Kidney capillary endothelial cell (primary cell): ENCODE measurements around the gene GPANK1.
"Not testable (repeated sequence)": the region's sequence is repeated elsewhere in the genome, so short reads cannot be mapped to it uniquely, and the experiment has no call there.

ENCODE experiments used
- DNase-seq: peaks from one replicate; pipeline ENCODE4 v3.0.0-alpha.2; 2018; ENCODE audit warnings: low spot score

Gene GPANK1

DNA sequence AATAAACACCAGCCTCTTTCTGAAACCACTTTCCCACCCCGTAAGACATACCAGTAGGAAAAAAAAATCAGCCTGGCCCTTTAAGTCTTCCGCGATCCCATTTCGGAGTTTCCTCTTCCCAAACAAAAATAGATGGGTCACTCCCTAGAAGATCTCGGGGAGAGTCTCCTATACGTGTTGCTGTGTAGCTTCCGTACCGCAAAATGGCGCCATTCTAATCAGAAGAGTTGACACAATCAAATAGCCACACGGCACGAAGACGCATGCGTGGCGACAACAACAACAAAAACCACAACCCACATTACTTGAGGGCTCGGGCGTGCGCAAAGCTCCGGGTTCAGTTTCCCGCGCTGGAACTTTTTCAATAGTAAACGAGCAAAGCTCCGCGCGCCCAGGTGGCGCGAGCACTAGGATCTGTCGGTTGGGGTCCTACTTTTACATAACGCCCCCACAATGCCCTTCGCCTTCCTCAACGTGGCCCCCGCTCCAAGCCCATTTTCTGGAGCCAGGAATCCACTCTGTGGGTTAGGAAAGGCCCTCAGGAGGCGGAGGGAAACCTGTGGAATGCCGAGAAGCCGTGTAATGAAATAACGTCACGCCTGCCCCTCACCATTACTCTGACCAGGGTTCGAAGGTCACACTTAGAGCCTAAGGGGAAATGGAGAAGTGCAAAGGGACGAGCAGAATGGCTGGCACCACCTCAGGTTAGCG is at the start of gene GPANK1:
Gene GPANK1, minus strand, starts transcription at position 208 of the 711 bp plus-strand sequence. CDS start 519 bp downstream, outside the sequence.
- peak; percentile 91 for DNase-seq

DNA sequence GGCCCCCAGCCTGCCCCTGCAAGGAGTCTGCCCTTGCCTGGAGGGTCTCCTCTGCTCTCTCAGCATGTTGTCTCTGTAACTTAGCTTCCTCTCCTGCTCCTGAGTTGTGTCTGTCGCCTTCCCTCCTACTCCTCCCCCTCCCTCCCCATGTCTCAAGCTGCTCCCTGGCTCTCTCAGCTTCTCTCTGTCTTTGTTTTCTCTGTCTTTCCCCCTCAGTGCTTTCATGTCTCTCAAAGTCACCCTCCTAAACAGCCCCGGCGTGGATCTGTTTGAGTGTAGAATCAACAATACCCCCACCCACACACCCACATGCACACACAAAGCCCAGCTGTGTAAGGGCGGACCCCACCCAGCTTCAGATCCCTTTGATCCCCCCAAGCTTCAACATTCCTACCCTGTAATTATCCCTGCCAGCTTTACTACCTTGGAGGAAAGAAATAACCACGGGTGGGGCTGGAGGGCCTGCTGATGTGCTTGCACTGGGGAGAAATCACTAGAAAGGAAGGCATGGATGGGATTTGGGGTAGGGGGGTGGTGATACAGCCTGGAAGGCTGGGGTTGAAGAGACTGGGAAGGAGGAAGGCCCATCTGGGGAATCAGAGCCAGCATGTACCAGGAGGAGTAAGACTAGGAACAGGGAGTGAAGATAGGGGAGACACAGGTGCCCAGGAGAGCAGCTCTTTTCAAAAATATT is 49.3 kb upstream of the GPANK1 start:
- DNase-seq: no peak

DNA sequence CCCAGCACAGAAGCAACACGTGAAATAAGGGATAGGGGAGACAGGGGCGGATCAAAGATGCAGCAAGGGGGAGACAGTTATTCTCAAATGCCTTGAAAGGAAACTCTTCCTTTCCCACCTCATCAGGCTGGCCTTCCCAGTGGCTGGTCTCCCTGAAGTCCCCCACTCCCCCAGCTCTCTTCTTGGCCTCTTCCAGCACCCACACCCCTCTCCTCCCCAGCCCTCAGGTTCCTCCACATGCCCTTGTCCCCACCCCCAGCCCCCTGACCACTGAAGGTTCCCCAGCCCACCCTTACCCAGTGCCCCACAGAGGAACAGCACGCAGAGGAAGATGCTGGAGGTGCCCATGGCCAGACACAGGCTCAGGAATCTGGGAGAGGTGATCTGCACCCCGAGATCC is 48.7 kb upstream of the GPANK1 start:
- no peak for DNase-seq

DNA sequence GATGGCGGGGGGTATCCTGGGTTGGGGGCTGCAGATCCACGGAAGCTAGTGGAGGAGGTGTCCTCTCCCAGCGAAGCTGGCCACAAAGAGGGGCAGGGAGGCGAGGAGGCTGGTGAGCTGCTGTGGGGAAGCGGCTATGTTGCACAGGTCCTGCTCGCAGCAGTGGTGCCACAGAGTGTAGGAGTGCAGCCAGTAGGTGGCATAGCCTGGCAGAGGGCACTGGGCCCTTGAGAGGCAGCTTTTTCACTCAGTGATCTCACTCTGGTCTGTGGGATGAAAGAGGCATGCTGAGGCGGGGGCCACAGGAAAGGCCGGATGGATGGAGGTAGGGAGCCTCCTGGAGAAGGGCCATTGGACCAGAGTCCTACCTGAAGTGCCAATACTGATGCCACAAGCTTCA is 47.5 kb upstream of the GPANK1 start:
- no peak for DNase-seq

DNA sequence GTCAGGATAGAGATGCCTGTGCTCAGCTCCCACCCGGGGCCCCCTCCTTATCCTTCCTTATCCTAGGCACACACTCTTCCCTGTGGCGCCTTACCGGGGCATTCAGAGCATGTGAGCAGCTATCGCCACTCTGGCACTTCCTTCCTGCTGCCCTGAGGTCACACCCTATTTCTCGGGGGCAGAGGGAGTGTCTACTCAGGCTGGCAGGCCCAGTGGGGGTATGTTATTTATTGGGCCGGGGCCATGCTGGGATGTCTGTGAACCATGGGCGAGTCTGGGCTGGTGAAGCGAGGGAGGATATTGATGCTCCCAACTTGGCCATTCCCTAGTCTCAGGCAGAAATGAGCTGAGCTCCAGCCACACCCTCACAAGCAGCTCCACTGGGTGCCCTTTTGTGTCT is 46.4 kb upstream of the GPANK1 start:
- no peak for DNase-seq

DNA sequence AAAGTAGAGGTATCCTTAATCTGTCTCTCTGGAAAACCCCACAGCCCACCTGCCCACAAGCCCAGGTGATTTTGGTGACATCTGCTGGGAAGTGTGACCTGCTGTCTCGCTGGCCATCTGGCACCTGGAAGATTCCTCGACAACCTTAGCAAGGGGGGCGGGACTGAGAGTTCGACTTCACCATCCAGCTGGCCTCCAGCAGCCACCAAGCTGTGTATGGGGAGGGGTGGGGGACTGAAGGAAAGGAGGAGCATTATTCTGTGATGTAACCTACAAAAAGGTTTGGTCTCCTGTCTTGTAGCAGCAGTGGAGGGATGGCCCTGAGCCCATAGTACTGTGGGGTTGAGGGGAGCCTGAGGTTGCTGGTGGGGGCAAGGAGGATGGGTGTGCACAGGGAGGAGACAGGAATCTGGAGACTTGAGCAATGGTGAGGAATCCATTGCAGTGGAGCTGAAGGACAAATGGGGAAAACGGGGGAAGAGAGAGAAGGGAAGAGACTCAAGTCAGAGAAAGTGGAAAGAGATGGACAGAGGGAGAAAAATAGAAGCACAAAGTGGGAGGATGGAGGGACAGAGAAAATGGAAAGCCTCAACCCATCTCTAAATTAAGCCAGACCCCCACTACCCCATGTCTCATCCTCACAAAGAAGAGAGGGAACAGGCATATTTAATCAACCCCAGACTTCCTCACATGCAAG is 45.9 kb upstream of the GPANK1 start:
- no peak for DNase-seq

DNA sequence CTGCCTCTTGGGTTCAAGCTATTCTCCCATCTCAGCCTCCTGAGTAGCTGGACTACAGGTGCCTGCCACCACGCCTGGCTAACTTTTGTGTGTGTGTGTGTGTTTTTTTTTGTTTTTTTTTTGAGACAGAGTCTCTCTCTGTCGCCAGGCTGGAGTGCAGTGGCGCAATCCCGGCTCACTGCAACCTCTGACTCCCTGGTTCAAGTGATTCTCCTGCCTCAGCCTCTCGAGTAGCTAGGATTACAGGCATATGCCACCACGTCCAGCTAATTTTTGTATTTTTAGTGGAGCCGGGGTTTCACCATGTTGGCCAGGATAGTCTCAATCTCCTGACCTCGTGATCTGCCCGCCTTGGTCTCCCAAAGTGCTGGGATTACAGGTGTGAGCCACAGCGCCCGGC is 44.4 kb upstream of the GPANK1 start:
- DNase-seq: not testable (repeated sequence)

DNA sequence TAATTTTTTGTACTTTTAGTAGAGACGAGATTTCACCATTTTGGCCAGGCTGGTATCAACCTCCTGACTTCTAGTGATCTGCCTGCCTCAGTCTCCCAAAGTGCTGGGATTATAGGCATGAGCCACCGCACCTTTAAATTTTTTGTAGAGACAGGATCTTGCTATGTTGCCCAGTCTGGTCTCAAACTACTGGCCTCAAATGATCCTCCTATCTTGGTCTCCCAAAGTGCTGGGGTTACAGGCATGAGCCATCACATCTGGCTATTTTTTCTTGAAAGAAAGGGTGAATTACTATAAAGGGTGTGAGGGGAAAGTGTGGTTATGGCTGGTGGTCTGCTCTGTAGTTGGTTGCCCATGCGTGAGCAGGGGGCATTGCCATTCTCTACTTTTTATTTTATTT is 43.4 kb upstream of the GPANK1 start:
- DNase-seq: no peak

DNA sequence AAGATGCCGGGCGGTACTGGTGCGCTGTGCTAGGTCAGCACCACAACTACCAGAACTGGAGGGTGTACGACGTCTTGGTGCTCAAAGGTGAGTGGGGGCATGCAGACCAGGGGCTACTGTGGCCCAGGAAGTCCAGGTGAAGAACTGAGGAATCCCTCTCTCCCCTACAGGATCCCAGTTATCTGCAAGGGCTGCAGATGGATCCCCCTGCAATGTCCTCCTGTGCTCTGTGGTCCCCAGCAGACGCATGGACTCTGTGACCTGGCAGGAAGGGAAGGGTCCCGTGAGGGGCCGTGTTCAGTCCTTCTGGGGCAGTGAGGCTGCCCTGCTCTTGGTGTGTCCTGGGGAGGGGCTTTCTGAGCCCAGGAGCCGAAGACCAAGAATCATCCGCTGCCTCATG is 42.9 kb upstream of the GPANK1 start:
- no peak for DNase-seq

DNA sequence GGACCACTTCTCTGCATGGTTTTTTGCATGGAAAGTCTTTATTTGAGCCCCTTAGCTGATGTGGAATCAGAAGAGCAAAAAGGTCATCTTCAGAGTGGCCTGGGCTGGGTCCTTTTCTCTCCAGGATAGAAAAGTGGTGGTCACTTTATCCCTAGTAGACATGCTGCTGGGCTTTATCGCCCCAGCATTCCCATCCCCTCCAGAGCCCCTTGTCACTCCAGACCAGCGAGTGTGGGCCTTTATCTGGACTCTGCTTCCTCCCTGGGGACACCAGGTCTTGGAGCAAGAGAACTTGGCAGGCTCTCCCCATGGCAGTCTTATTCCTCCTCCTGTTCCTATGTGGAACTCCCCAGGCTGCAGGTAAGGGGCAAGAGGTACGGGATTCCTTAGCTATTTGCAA is 41.8 kb upstream of the GPANK1 start, which contains the start of gene LY6G6F:
Gene LY6G6F, plus strand, starts transcription at position 268 of the 400 bp plus-strand sequence. Its CDS starts 41 bp downstream, at position 309.
- no peak for DNase-seq

DNA sequence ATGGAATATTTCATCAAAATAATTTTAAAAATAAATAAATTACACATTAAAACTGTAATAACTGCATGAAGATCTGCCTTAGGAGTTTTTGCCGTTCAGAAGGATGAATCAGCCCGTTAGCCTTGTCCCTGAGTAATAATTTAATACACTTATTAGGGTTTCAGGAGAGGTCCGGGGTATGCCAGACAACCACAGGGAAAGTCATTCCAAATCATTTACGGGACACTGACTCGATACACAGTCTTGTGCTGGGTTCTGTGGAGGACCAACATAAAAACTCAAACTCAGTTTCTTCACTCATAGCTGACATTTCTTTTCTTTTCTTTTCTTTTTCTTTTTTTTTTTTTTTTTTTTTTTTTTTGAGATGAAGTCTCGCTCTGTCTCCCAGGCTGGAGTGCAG is 41.1 kb upstream of the GPANK1 start:
- DNase-seq: no peak

DNA sequence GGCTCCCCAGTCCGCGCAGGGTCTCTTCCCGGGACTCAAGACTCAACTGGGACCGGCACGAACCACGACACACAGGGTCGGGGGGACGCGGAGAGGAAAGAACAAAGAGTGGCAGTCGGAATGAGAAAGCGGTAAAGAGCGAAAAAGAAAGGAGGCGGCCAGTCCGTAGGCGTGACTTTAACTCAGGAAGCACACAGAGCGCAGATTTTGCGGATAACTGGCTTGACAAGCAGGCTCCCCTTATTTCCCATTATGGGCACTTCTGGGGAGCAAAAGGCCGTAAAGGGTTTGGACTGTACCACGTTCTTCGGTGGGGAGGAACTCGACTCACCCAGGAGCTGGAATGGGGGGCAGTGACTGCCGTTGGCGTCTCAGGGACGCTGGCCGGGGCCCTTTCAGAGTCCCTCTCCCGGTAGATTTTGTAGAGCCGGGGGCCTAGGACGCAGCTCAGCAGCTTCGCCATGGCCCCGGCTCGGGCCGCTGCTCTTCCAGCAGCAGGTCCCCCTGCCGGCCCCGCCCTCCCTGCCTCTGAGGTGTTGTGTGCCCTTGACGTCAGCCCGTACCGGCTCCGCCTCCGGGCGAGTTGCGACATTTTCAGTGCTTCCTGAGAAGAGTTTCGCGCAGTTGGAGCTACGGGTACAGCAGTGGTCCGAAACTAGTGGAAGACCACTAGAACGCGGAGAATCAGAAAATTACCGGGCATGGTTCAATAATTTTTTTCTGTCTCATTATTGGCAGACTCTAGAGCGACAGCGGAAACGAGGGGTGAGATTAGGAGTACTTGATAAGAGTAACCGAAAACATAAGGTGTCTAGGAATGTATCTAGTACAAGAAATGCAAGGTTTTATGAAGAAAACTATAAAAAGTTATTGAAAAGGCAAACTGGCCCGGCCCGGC is 38.3 kb upstream of the GPANK1 start, which contains the start of gene ABHD16A:
Gene ABHD16A, minus strand, starts transcription at position 506 of the 898 bp plus-strand sequence. Its CDS starts 43 bp downstream, at position 463.
- DNase-seq: peak; percentile 97

DNA sequence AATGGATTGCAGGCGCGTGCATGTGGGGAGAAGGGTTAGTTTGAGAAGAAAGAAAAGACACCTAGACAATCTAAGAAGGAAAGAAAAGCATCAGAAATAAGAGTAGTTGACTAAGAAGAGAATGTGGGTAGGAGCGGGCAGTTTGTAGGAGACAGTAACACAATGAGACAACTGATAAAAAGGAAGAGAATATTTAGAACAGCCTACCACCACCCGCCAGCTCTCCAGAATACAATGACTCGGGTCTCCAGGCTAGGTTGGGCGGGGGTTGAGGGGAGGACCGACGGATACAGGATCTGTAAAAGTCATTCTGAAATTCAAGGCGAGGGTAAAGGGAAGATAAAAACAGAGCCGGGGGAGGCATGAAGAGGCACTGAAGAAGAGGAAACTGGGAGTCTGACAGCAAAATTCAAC is 37.6 kb upstream of the GPANK1 start:
- DNase-seq: no peak

DNA sequence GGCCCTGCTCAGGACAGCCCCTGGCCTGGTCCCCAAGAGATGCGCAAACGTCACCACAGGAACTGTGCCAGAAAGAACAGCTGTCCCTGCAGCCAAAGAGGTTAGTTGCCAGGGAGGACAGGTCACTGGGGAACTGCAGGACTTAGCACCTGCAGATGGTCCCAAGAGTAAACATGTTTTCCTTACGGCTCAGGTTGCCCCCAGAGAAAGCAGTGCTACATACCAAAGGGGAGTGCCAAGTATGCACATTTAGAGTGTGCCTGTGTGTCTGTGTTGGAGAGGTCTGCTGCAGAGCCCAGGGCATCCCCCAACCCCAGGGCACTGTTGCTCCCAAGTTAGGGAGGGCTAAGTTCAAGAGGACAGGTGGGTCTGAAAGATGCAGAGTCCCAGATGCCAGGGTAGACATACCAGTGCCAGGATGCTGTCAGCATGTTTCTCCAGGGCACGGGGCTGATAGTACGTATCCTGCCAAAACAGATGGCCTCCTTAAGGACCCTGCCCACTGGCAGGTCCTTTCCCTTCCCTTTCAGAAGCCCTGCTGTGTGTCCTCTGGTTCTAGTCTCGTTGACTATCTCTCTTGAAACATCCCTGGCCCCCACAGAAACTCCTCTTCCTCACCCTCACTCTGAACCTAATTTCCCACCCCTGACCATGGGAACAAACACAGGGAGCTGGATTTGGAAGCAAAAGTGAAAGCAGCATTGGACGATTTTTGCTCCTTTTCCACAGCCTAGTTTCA is 37.0 kb upstream of the GPANK1 start:
- DNase-seq: no peak

DNA sequence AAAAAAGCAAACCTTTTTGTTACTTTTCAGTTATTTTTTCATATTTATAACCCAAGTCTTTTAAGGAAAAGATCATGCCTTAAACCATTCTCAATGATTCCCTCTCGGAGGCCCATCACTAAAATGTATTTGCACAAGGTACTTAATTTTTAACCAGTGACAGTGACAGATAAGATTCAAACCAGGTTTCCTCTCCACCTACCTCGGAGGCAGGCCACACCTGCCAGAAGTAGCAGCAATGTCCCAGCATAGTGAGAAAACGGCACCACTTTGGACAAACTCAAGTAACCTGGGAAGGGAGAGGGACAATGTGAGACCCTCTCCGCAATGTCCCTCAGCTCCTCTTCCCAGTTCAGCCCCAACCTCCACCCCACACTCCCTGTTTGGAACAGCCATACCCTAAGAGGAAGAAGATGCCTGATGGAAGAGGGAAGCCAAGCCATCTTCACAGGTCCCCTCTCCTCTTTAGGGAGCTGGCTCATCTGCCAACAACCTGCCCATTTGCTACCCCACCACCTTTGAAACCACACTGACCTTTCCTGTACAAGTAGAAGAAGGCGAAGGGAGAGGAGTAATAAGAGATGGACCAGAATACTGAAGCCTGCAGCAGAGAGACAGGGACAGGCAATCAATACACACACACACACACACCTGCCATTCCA is 36.1 kb upstream of the GPANK1 start:
- no peak for DNase-seq

DNA sequence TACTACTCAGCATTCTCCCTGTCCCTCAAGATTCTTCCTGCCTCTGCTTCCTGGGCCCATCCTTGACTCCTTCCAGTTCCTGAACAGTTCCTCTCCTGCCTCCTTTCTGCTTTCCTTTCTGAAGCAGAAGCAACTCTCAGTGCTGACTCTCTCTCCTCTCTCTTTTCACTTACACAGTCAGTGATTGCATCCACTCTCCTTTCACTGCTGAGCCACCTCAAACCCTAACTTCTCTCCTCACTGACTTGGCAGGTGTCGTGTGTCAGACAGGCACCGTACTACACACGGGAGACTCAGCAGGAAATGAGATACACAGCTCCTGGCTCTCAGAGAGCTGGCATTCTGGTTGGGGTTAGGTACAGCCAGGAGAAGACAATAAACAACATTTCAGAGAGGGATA is 32.8 kb upstream of the GPANK1 start:
- no peak for DNase-seq

DNA sequence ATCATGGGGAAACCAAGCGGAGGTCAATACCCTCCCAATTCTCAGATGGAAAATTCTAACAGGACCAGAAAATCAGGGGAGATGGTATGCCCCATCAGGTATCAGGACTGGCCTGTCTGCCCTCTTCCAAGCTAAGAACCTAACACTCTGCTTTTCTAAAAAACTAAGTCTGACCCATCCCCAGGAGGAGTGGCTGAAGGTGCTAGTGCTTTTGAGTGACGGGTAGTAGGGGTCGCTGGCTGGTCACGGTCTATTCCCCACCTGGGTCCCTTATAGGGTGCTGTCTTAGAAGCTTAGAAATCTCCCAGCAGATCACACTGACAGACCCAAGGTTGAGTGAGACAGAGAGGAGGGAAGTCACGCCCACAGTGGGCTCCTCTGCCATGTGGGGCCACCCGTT is 28.7 kb upstream of the GPANK1 start:
- DNase-seq: no peak

DNA sequence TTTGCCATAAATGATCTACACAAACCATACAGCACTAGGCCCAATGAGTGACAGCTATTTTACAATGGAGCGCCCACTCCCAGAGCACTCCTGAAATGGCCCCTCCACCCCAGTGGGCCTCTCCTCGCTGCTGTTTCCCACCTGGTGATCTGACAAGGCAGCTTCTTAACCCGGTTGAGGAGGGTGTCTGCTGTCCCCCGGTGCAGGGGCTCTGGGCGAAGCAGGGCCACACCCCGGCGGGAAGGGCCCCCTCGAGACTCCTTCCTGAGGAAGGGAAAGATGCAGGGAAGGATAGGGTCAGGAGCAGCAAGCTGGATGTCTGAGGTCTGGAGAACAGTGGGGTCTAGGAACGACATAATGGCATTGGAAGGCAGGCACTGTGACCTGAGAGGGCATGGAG is 28.1 kb upstream of the GPANK1 start:
- no peak for DNase-seq

DNA sequence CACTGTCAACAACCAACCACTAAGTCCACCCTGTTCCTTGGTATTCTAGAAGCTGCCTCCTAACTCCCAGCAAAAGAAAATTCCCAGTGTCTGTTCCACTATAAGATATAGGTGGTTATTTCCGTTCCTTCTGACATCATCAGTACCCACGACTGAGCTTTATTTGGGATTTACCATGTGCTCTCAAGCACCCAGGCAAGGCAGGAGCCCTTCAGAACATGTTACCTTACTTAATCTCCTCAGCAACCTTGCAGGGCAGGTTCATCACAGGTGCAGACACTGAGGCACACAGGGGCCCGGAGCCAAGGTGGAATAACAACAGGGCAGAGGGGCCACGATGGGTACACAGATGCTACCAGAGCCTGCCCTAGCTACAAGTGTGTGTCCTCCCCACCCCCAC is 27.6 kb upstream of the GPANK1 start:
- DNase-seq: no peak

DNA sequence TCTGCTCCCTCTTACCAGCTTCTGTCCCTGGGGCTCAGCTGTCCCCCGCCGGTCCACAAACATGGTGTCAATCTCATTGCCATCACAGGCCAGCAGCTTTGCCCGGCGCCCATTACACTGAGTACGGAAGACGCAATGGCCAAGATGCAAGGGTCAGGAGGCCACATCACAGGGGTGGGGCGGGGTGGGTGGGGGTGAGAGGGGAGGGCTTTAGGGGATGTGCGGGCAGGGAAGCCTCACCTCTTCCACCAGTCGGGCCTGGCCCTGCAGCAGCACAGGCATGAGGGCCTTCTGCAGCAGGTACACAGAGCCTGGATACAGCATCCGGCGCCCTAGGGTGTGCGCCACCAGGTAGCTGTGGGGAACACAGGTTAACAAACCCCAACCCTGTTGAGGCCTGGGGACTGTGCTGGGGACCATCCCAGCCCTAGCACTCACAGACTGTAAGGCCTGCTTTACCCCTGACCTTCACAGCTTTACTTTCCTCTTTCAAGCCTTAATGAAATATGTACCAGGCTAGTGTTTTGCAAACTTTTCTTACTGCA is 26.8 kb upstream of the GPANK1 start:
- DNase-seq: no peak
